Psoas muscle (tissue), 8 donors: ENCODE measurements around the gene CCDC86. TPM values are rescaled to one million over a fixed set of nuclear protein-coding genes. Genes with fewer than 3 reads are reported as not detected.

Experiments
- ATAC-seq, 4 donors: fragments of 200-7000 bp; cut with Tn5 transposase; one replicate each; pipeline ENCODE4 v1.9.1; 2020; ENCODE audit warnings: moderate library complexity in 3 of 4, mild to moderate bottlenecking in 2 of 4
- DNase-seq, 2 donors: peaks; one replicate each; pipeline ENCODE4 v3.0.0-alpha.2; 2020
- H3K27ac ChIP-seq: fragments of 200-600 bp; one replicate; pipeline ENCODE4 v1.8.0; 2022
- H3K27me3 ChIP-seq, 3 donors: fragments of 200-600 bp in 1 of 3; one replicate each; pipeline versions ENCODE4 v1.6.1 to v1.8.0; 2013 to 2022; ENCODE audit warnings: low read length in 2 of 3, mild to moderate bottlenecking in 2 of 3, moderate library complexity in 1 of 3; ENCODE audit not compliant: insufficient read depth in 3 of 3
- H3K36me3 ChIP-seq, 2 donors: fragments of 200-600 bp in 1 of 2; one replicate each; pipeline versions ENCODE4 v1.6.1 to v1.8.0; 2013 to 2022; ENCODE audit warnings: low read depth in 1 of 2, mild to moderate bottlenecking in 1 of 2, moderate library complexity in 1 of 2; ENCODE audit not compliant: insufficient read depth in 1 of 2
- H3K4me1 ChIP-seq: fragments of 200-600 bp; one replicate; pipeline ENCODE4 v1.8.0; 2022
- H3K4me3 ChIP-seq: fragments of 200-600 bp; one replicate; pipeline ENCODE4 v1.8.0; 2022; ENCODE audit warnings: mild to moderate bottlenecking
- H3K9me3 ChIP-seq: fragments of 200-600 bp; one replicate; pipeline ENCODE4 v1.8.0; 2022
- WGBS, 3 donors: extraction: QIAGEN DNeasy Blood & Tissue Kit; methylation state at CpG; one replicate each; pipeline versions ENCODE4 v1.1.6 to v1.1.7; 2013; 5-methylcytosine and 5-hydroxymethylcytosine counted together
- intact Hi-C, 2 donors: fragments of 100-400 bp; cut with DNase I; formaldehyde crosslinking; loops; one replicate each; pipeline versions ENCODE4 v1.11.0 to v1.14.2; 2022
- polyA plus RNA-seq, 3 donors: library from polyadenylated mRNA; stranded (reverse); fragments of 200-250 nt; gene quantifications; one replicate each; pipeline ENCODE4 v1.2.3, GENCODE V29; 2013
- total RNA-seq, 4 donors: library from RNA; stranded (reverse); fragmentation: NEBNext Ultra II Directional in 2 of 4; extraction: Animal tissue kit (Norgen Biotek cat#: 25700) in 2 of 4; gene quantifications; one replicate each; pipeline versions ENCODE4 v1.2.1 to v1.2.4, GENCODE V29; 2021 to 2023
- TF ChIP-seq, protein P1 (sequence below): fragments of 200-600 bp; IDR thresholded peaks from one replicate; pipeline ENCODE4 v1.8.0; 2022; ENCODE audit warnings: antibody characterized with exemption
- donor health status: healthy with polysubstance abuse.
- donor health status: DM: no; HTN: no; CAD: no; lungs with moderate emphysema.
- donor health status: Bipolar disorder and iron deficiency.
- donor health status: healthy.
- donor health status: DM: yes; HTN: yes; CAD: no.
- donor health status: DM: no; HTN: no; CAD: no.
- donor health status: DM: no; HTN: no; CAD: no.
- donor health status: DM: yes; HTN: yes; CAD: no.

Gene CCDC86
- total and polyA plus RNA-seq, 7 donors, result 24.8 to 55.4 (median 36.2) TPM

DNA sequence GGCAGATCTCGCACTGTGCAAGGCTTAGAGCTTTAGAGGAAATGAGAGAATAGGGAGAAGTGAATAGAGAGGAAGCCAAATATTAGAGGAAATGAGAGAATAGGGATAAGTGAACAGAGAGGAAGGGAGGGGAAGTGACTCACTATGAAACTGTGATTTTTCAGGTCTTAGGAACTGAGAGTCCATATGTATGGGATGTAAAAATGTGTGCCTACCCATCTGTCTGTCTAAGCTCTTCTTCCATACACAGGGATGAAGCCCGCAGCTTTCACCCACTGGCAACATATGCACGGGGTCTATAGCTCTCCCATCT lies 6.4 kb upstream of the CCDC86 start:
- DNase-seq, result no peak
- 74 to 77% (median 77%) methylated on average over 3 of the region's 3 CpGs for WGBS, 3 donors
- Histone ChIP-seq H3K27ac (no peak overlapping the region), H3K36me3 (no peaks in the 10 kb centered on the region), H3K4me1 (peaks cover 7% of the 10 kb centered on the region), H3K9me3 (no peaks in the 10 kb centered on the region), H3K27me3 (no peaks in the 10 kb centered on the region), H3K4me3 (no peak overlapping the region)
- intact Hi-C loops, result loop anchor here in 1 of 2 donors (10.0 kb wide), 1 partner anchor 299 kb away; no protein-coding TSS in a partner anchor
- TF ChIP-seq, protein P1, sequence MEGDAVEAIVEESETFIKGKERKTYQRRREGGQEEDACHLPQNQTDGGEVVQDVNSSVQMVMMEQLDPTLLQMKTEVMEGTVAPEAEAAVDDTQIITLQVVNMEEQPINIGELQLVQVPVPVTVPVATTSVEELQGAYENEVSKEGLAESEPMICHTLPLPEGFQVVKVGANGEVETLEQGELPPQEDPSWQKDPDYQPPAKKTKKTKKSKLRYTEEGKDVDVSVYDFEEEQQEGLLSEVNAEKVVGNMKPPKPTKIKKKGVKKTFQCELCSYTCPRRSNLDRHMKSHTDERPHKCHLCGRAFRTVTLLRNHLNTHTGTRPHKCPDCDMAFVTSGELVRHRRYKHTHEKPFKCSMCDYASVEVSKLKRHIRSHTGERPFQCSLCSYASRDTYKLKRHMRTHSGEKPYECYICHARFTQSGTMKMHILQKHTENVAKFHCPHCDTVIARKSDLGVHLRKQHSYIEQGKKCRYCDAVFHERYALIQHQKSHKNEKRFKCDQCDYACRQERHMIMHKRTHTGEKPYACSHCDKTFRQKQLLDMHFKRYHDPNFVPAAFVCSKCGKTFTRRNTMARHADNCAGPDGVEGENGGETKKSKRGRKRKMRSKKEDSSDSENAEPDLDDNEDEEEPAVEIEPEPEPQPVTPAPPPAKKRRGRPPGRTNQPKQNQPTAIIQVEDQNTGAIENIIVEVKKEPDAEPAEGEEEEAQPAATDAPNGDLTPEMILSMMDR, result no peak
- no peak for ATAC-seq

DNA sequence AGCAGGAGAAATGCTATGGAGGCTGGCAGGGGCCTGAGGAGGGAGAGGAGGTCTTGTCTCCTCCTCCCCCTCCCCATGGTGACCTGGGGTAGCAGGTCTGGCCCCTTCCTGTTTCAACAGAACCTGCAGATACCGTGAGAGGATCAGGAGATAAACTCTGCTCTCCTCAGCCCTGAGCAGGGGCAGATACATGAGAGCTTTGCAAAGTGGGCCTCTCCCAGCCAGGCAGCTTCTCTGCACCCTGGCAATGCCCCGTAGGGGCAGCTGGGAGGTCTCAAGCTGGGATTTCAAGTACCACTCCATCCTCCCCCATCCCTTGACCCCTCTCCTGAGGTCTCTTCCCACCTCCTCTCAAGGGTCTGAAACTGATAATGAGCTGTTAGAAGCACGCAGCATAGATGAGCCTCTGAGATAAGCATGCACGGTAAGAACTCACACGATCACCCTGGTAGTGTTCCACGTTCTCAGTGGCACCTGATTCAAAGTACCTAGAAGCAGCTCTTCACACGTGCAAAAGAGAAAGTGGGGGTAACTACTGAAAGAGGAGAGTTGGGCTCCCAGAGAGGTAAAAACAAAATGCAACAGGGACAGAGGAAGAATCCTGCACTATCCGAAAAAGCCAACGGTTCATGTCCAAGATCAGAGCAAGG lies 4.9 kb upstream of the CCDC86 start:
- Histone ChIP-seq H3K9me3 (no peaks in the 10 kb centered on the region), H3K36me3 (no peaks in the 10 kb centered on the region), H3K4me3 (no peak overlapping the region), H3K27me3 (no peaks in the 10 kb centered on the region), H3K4me1 (peaks cover 9% of the 10 kb centered on the region), H3K27ac (no peak overlapping the region)
- intact Hi-C loops, result loop anchor here in 1 of 2 donors (10.0 kb wide), 1 partner anchor 298 kb away; no protein-coding TSS in a partner anchor
- ATAC-seq (no peak), DNase-seq (peak in 1 of 2 donors; percentile 15)
- WGBS, 3 donors, result 78 to 84% (median 82%) methylated on average over 9 of the region's 9 CpGs
- TF ChIP-seq, protein P1, result no peak

DNA sequence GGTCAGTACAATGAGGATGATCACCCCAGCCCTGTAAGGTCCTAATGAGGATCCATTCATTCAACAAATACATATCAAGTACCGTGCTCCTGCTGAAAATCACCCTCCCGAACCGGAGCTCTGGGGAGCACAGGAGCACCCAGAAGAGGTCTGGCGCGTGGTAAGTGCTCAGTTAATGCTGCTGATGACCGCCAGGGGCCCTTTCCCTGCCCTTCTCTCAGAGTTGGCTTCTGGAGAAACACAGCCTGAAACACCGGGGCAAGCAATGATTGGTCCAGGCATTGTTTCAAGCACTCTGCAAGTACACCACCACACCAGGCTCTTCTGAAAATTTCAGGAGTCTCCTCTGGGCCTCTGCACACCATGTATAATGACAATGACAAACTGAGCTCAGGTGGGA lies 3.8 kb upstream of the CCDC86 start:
- DNase-seq, result no peak
- no peak overlapping the region for H3K27ac ChIP-seq
- no peaks in the 10 kb centered on the region for H3K27me3 ChIP-seq
- no peaks in the 10 kb centered on the region for H3K9me3 ChIP-seq
- TF ChIP-seq, protein P1, result no peak
- H3K4me3 ChIP-seq, result no peak overlapping the region
- no peak for ATAC-seq
- H3K4me1 ChIP-seq, result peaks cover 9% of the 10 kb centered on the region
- intact Hi-C loops, result loop anchor here in 1 of 2 donors (10.0 kb wide), 1 partner anchor 297 kb away; no protein-coding TSS in a partner anchor
- whole genome bisulfite sequencing, 3 donors, result 81 to 85% (median 84%) methylated on average over 7 of the region's 7 CpGs
- no peaks in the 10 kb centered on the region for H3K36me3 ChIP-seq

DNA sequence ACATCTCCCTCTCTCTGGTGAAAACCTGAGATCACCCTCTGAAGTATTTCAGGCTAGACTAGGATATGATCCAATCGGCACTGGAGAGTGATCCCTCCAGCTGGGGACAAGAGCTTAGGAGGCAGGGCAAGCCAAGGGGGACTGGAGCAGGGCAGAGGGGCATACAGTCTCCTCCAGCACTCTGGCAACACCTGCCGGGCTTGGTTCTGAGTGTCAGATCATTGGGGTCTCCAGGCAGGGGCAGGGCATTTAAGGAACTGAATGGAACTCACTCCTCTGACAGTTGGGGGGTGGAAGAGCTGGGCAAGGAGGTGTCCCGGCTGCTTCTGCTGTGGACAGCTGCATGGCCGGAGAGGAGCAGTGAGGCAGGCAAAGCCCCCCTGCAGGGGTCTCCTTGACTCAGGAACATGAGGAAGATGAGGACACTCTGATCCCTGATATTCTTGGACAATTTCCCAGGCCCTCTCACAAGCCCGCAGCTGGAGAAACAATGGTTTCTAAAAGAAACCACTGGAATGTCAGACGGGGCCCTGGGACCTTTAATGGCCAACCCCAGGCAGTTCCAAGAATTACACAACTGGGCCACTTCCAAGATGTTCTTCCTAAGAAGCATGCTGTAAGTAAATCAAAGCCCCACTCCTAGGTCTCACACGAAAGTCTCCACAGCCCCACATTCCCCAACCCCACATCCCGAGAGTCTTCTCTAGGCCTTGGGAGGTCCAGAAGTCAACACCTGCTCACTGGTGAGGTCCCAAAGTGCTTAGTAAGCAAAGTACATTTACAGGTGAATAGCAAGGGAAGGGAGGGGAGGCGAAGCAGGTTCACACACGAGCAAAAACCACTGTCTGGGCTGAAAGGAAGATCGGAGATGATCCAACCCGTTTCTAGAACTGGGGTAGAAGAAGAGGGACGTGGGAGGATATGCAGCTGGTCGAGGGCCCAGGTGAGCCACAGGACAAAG lies 1.2 kb upstream of the CCDC86 start:
- intact Hi-C loops, result loop anchor here (5.0 to 10.0 kb wide), 2 partner anchors 62 to 324 kb away; partner anchors contain the start of gene VPS37C (in 1 of the 2)
- peak overlapping the region; percentile 90 for H3K27ac ChIP-seq
- H3K36me3 ChIP-seq, result no peaks in the 10 kb centered on the region
- ATAC-seq (peak in 1 of 4 donors; percentile 21), DNase-seq (peak; percentile 45 to 72)
- peaks cover 28% of the 10 kb centered on the region for H3K4me1 ChIP-seq
- 46 to 54% (median 47%) methylated on average over 14 of the region's 14 CpGs for WGBS, 3 donors
- peak overlapping the region; percentile 99 for H3K4me3 ChIP-seq
- no peaks in the 10 kb centered on the region for H3K9me3 ChIP-seq
- no peaks in the 10 kb centered on the region for H3K27me3 ChIP-seq
- TF ChIP-seq, protein P1, result no peak
